Upper lobe of left lung (tissue), 4 donors: ENCODE measurements around the gene AKAP5.

ENCODE experiments used
- CTCF ChIP-seq, 6 experiments: fragments of 450-650 bp in 4 of 6; fragments of 200-600 bp in 2 of 6; sonication (generic) in 2 of 6; IDR thresholded peaks; one replicate each; pipeline ENCODE4 v1.5.1; 2016 to 2019; ENCODE audit warnings: antibody characterized with exemption in 6 of 6
- POLR2AphosphoS5 ChIP-seq, 2 donors: sonication (generic); formaldehyde crosslinking; IDR thresholded peaks; one replicate each; pipeline ENCODE4 v1.5.1; 2017; ENCODE audit warnings: antibody characterized with exemption in 2 of 2

- no peak for TF ChIP-seq CTCF (IDR thresholded peaks at IDR 0.05)
- no peak for TF ChIP-seq POLR2AphosphoS5 (IDR thresholded peaks at IDR 0.05)
Measured at GRCh38 chr14:64508215-64508776, 43.0 kb downstream of the AKAP5 start.
